Epithelial cell of esophagus (primary cell): ENCODE measurements around the gene NEDD4L.

Experiments
- DNase-seq: peaks from one replicate; pipeline ENCODE4 v3.0.0; 2010; ENCODE audit warnings: low read depth
- H3K4me3 ChIP-seq: 2 replicates; pipeline ENCODE4 v1.5.1; 2011; ENCODE audit warnings: mild to moderate bottlenecking, low read length, control low read depth
- TF ChIP-seq, protein P1 (sequence below): IDR thresholded peaks from 2 replicates; pipeline ENCODE4 v1.5.1; 2011; ENCODE audit warnings: low read depth, mild to moderate bottlenecking, low read length, control low read depth, inconsistent platforms; ENCODE audit not compliant: insufficient read depth; ENCODE audit errors: missing control alignments

NEDD4L gene

DNA sequence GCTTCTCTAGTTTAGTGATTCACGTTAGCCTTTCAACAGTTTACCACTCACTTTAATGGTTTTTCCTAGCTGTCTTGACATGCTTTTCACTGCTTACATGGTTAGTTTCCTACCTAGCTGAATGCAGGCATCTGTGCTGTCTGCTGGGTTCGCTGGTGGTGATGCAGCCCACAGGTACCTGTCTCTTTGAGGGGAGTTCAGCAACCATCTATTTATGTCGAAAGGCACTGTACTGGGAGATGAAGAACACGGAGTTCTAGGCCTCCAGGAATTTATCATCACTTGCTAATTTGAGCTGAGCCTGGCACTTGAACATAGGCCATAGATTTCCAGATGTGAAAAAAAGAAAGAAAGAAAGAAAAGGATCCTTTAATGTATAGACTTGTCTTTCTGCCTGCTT is 148.5 kb downstream of the NEDD4L start:
- H3K4me3 ChIP-seq = no peak overlapping the region
- TF ChIP-seq, protein P1, sequence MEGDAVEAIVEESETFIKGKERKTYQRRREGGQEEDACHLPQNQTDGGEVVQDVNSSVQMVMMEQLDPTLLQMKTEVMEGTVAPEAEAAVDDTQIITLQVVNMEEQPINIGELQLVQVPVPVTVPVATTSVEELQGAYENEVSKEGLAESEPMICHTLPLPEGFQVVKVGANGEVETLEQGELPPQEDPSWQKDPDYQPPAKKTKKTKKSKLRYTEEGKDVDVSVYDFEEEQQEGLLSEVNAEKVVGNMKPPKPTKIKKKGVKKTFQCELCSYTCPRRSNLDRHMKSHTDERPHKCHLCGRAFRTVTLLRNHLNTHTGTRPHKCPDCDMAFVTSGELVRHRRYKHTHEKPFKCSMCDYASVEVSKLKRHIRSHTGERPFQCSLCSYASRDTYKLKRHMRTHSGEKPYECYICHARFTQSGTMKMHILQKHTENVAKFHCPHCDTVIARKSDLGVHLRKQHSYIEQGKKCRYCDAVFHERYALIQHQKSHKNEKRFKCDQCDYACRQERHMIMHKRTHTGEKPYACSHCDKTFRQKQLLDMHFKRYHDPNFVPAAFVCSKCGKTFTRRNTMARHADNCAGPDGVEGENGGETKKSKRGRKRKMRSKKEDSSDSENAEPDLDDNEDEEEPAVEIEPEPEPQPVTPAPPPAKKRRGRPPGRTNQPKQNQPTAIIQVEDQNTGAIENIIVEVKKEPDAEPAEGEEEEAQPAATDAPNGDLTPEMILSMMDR = no peak
- DNase-seq = no peak

DNA sequence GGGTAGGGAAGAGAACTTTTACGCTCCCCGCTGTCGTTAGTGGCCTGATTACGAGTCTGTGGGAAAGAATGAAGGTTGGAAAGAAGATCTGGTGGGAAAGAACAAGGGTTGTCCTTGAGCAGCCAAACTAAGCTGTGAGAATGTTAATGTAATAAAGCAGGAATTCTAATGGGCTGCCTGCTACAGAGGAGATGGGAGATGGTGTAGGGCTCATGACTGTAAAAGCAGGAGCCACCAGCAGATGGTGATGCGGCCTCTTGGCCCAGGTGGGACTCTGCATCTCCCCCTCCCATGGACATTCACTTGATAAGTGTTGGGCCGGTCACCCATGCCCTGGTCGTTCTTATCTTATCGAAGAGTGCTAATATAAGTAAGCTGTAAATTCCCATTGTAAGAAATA is 150.0 kb downstream of the NEDD4L start:
- no peak for DNase-seq
- H3K4me3 ChIP-seq = no peak overlapping the region
- TF ChIP-seq, protein P1 = peak; percentile 23

DNA sequence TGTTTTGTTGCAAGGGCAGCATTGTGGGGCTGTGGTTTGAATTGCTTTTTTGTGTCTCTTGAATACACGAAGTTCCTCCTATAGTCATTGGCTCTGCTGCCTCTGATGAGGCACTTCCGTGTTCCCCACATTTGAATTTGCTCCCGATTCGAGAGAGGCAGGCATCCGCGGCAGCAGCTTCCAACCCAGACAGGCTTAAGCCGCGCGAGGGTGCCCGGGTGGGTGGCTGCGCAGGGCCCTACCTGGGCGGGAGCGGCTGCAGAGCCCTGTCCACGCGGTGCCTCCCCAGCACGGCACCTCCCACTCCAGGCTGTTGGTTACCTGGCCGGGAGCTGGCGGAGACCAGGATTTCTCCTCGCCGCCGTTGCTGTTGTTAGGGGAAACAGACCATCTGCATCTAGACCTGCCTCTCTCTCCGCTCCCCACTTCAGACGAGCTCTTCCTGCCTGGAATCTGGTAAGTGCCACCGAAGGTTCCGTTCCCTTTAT is 151.3 kb downstream of the NEDD4L start:
- TF ChIP-seq, protein P1 = no peak
- DNase-seq = peak; percentile 54
- peak overlapping the region; percentile 52 for H3K4me3 ChIP-seq

DNA sequence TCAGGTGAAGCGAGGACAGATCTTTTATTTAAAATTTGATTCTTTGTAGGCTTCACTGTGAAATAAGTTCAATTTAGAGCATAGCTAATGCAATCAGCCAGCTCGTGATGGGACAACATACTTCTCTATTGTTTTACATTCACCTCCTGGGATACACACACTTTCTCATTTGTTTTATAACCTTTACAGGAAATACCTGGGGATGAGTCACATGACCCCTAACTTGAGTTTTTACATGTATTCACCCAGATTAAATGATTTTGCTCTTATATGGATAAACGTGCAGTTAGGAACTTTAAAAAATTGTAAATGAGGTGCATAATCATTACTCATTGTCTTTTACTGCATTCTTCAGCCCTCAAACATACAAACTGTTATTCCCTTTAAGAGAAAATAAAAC is 152.1 kb downstream of the NEDD4L start:
- DNase-seq = peak; percentile 33

DNA sequence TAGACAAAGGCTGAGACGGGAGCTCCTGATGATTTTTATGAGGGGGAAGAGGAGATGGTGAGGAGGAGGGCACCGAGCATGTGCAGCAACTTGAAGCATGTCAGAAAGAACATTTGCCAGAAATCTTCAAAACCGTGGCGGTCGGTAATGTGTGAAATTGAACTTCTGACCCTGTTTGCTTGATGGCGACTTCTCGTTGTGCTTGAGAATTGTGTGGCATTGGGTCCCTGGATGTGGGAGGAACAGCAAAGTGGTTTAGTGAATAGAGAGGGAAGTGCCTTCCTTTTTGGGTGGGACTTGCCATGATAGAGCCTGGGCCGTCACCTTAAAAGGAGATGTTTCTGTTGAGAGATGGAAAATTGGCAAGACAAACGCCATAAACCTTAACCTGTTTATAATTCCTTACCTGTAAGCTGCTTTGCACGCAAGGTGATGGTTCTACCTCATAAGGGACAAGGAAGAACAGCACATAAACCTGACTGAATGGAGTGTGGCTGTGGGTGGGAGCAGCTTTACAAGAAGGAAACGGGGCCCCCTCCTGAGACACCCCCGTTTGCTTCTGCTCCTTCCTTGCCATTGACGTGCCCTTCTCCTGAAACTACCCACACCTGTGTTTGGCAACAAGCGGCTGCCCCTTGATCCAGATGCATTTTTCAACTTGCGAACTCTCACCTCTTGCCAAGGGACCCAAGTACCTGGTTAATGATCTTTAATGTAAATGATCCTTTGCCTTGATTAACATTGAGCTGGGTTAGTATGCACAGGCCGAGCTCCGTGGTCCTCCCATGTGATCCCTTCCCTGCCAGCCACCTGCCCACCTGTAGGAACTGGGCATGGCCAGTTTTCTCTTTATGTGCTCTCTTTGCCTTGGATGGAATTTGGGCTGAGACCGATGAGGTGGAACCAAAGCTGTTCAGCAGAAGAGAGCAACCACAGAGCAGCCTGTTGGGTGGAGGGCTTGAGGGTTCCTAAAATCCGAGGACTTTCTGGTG is 153.2 kb downstream of the NEDD4L start:
- DNase-seq = no peak
- no peak overlapping the region for H3K4me3 ChIP-seq
- TF ChIP-seq, protein P1 = no peak

More for the DNA sequence above, 152.1 kb downstream of the NEDD4L start:
- TF ChIP-seq, protein P1 = no peak
- no peak overlapping the region for H3K4me3 ChIP-seq

DNA sequence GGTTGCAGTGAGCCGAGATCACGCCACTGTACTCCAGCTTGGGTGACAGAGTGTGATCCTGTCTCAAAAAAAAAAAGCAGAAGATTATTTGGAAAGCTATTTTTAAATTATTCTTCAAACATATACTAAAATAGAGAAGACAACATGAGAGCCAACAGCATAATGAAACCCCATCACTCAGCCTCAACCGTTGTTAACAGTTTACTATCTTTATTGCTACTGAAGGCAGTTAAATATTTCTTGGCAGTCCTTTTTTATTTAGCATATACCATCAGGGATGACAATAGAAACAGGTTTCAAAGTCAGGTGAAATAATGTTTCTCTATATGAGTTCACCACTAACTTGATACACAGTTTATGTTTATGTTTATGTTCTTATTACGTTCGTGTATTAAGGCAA is 157.2 kb downstream of the NEDD4L start:
- no peak for DNase-seq

More for the DNA sequence above, 157.2 kb downstream of the NEDD4L start:
- H3K4me3 ChIP-seq = no peak overlapping the region
- TF ChIP-seq, protein P1 = no peak
